Pancreas (tissue), 10 donors: ENCODE measurements around the gene PLEKHA1. TPM values are rescaled to one million over a fixed set of nuclear protein-coding genes. Genes with fewer than 3 reads are reported as not detected.

ENCODE experiments used
- ATAC-seq, 4 donors: fragments of 200-7000 bp; cut with Tn5 transposase; one replicate each; pipeline versions ENCODE4 v1.8.0 to v1.9.1; 2020; ENCODE audit warnings: mild to moderate bottlenecking in 4 of 4, moderate library complexity in 4 of 4
- DNase-seq, 6 donors: peaks; one replicate each; pipeline ENCODE4 v3.0.0-alpha.2; 2020
- FAIRE-seq: peaks from 2 replicates; lab custom pipeline; 2012; peaks lifted over from hg19 to GRCh38; lab: Jason Lieb, UNC
- H3K27ac ChIP-seq, 4 donors: fragments of 200-600 bp; sonication (generic); 1 replicate in 3 of 4; 2 replicates in 1 of 4; pipeline versions ENCODE4 v1.5.0 to v1.8.0; 2020
- H3K27me3 ChIP-seq, 4 donors: fragments of 200-600 bp; one replicate each; pipeline ENCODE4 v1.8.0; 2021
- H3K36me3 ChIP-seq, 3 donors: fragments of 200-600 bp; sonication (generic) in 1 of 3; one replicate each; pipeline versions ENCODE4 v1.5.0 to v1.8.0; 2020 to 2021
- H3K4me1 ChIP-seq, 3 donors: fragments of 200-600 bp; one replicate each; pipeline ENCODE4 v1.8.0; 2021
- H3K4me3 ChIP-seq, 4 donors: fragments of 200-600 bp; sonication (generic) in 2 of 4; one replicate each; pipeline versions ENCODE4 v1.5.0 to v1.8.0; 2020 to 2021
- H3K9me3 ChIP-seq, 4 donors: fragments of 200-600 bp; one replicate each; pipeline ENCODE4 v1.8.0; 2021
- CTCF ChIP-seq, 4 donors: fragments of 200-600 bp; sonication (generic) in 3 of 4; IDR thresholded peaks; one replicate each; pipeline versions ENCODE4 v1.5.0 to v1.8.0; 2021; ENCODE audit warnings: antibody characterized with exemption in 4 of 4
- WGBS, 2 donors: extraction: QIAGEN DNeasy Blood & Tissue Kit; methylation state at CpG; one replicate each; pipeline ENCODE4 v1.1.7; 2013; 5-methylcytosine and 5-hydroxymethylcytosine counted together
- intact Hi-C, 3 donors: fragments of 100-400 bp; cut with DNase I; formaldehyde crosslinking; loops; one replicate each; pipeline versions ENCODE4 v1.11.1 to v1.14.2; 2022
- polyA plus RNA-seq, 2 donors: library from polyadenylated mRNA; stranded (reverse); fragments of 200-250 nt; gene quantifications; one replicate each; pipeline ENCODE4 v1.2.3, GENCODE V29; 2013
- total RNA-seq, 6 donors: library from RNA; stranded (reverse); fragmentation: NEBNext Ultra II Directional in 4 of 6; extraction: Animal tissue kit (Norgen Biotek cat#: 25700) in 4 of 6; gene quantifications; one replicate each; pipeline versions ENCODE4 v1.2.1 to v1.2.4, GENCODE V29; 2021 to 2023
- donor health status: healthy with polysubstance abuse.
- donor health status: DM: no; HTN: no; CAD: no; lungs with moderate emphysema.
- donor health status: DM: no; HTN: no; CAD: no.
- donor health status: control.
- donor health status: control.
- donor health status: Bipolar disorder and iron deficiency.
- donor health status: DM: yes; HTN: yes; CAD: no.
- donor health status: DM: no; HTN: no; CAD: no.
- donor health status: DM: no; HTN: no; CAD: no.
- donor health status: DM: yes; HTN: yes; CAD: no.

PLEKHA1 gene
- total and polyA plus RNA-seq, 8 donors: 8.8 to 31.6 (median 20.4) TPM

- Histone ChIP-seq H3K27ac (no peak overlapping the region), H3K4me3 (no peak overlapping the region), H3K9me3 (no peaks in the 10 kb centered on the region), H3K36me3 (no peaks in the 10 kb centered on the region), H3K4me1 (no peaks in the 10 kb centered on the region), H3K27me3 (no peaks in the 10 kb centered on the region)
- TF ChIP-seq CTCF (IDR thresholded peaks at IDR 0.05): no peak
- DNase-seq: no peak
- no peak for ATAC-seq
- FAIRE-seq: no peak
- intact Hi-C loops: no loop called here
- WGBS, 2 donors: 92 to 97% methylated on average over 5 of the region's 5 CpGs
Measured at GRCh38 chr10:122468307-122468925, 93.9 kb downstream of the PLEKHA1 start.

DNA sequence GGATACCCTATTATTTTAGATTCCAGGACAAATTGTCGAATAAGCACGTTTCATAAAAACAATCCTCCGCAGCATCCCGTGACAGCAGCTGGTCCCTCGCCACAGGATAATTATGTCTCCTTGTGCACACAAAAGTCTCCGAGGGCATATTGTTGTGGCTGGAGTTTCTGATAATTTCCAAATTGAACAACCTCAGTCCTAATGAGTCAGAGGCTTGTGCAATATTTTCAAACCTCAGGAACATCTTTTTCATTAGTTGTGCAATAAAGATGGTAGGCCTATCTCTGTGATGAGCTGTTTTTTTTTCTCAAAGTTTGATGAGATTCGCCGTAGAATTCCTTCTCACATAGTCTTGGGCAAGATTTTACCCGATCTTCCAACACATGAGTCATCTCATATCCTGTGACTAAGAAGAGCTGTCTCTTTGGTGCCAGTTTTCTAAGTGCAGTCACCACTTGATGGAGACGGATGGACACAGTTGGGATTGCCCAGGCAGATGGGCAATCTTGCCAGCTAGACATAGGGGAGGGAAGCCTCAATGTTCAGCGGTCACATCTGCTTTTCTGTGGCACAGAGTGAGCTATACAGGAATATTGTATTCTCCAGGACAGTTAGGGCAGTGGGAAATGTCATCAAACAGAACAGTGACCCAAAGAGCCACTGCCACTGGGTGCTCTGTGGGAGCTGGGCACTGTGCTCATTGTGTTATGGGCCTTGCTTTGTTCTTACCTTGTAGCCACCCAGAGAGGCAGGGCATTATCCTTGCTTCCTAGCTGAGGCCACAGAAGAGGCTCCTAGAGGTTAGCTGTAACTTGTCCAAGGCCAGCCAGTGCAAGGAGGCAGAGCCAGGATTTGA is 94.6 kb downstream of the PLEKHA1 start:
- intact Hi-C loops: no loop called here

DNA sequence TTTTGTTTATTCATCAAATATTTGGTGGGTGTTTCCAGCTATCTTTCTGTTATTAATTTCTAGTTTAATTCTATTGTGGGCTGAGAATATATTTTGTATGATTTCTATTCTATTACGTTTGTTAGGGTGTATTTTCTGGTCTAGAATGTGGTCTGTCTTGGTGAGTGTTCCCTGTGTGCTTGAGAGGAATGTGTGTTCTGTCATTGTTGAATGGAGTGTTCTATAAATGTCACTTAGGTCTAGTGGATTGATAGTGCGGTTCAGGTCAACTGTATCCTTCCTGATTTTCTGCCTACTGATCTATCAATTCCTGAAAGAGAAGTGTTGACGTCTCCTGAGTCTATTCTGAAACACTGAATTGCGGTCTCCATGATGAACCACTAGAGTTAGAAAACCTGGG is 95.3 kb downstream of the PLEKHA1 start:
- intact Hi-C loops: no loop called here
- Histone ChIP-seq H3K4me1 (peaks cover 0 to 3% (median 0%) of the 10 kb centered on the region in 3 donors), H3K9me3 (no peaks in the 10 kb centered on the region), H3K27ac (no peak overlapping the region), H3K4me3 (no peak overlapping the region), H3K27me3 (no peaks in the 10 kb centered on the region), H3K36me3 (no peaks in the 10 kb centered on the region)
- ATAC-seq (no peak), FAIRE-seq (no peak), DNase-seq (no peak)
- 89 to 93% methylated on average over 4 of the region's 4 CpGs for WGBS, 2 donors
- TF ChIP-seq CTCF (IDR thresholded peaks at IDR 0.05): no peak

More for the DNA sequence above, 94.6 kb downstream of the PLEKHA1 start:
- no peak for TF ChIP-seq CTCF (IDR thresholded peaks at IDR 0.05)
- H3K27me3 ChIP-seq: no peaks in the 10 kb centered on the region
- peaks cover 0 to under 1% (median 0%) of the 10 kb centered on the region in 3 donors for H3K4me1 ChIP-seq
- no peaks in the 10 kb centered on the region for H3K9me3 ChIP-seq
- H3K27ac ChIP-seq: no peak overlapping the region
- DNase-seq (no peak), FAIRE-seq (no peak), ATAC-seq (peak in 3 of 4 donors; percentile 51 to 59 (median 53))
- 84 to 87% methylated on average over 11 of the region's 11 CpGs for WGBS, 2 donors
- H3K4me3 ChIP-seq: no peak overlapping the region
- H3K36me3 ChIP-seq: no peaks in the 10 kb centered on the region

DNA sequence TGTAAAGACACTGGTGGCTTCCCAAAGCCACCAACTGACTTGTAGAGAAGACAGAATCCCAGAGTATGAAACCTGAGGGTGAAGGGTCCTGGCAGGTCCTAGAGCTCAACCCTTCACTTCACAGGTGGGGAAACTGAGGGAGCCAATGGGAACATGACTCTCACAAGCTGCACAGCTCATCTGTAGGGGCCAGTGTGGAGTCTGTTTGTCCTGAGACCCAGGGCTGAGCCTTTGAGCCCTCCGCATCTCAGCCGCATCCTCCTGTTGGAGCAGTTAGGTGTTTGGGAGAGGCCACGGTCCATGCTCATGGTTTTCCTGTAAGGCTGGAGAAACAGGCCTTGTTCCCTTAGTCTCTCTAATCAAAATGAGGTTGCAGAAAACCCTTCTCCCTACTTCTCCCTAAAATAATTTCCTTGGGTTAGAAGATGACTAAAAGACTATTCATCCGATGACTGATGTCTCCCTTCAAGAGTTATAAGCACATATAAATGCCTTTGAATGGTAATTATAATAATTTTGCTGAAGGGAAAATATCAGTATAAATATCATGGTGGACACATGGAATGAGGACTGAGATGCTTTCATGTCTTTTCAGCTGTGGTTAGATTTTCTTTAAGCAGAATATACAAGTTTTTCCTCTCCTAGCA is 97.1 kb downstream of the PLEKHA1 start:
- Histone ChIP-seq H3K27ac (no peak overlapping the region), H3K9me3 (no peaks in the 10 kb centered on the region), H3K36me3 (no peaks in the 10 kb centered on the region), H3K27me3 (no peaks in the 10 kb centered on the region), H3K4me1 (peaks cover 0 to 3% (median 0%) of the 10 kb centered on the region in 3 donors), H3K4me3 (no peak overlapping the region)
- ATAC-seq: no peak
- intact Hi-C loops: no loop called here
- 96 to 97% methylated on average over 4 of the region's 4 CpGs for WGBS, 2 donors
- DNase-seq: no peak
- FAIRE-seq: no peak
- TF ChIP-seq CTCF (IDR thresholded peaks at IDR 0.05): no peak
